Peyer's patch (tissue), 4 donors: ENCODE data around the gene MGAT5.

Source experiments
- POLR2A ChIP-seq, 2 donors: fragments of 450-650 bp; IDR thresholded peaks; one replicate each; pipeline ENCODE4 v1.5.1; 2017; ENCODE audit warnings: antibody characterized with exemption in 2 of 2, mild to moderate bottlenecking in 2 of 2, moderate library complexity in 2 of 2
- TF ChIP-seq, protein P1 (sequence below), 6 experiments: fragments of 450-650 bp in 4 of 6; fragments of 200-600 bp in 2 of 6; sonication (generic) in 1 of 6; IDR thresholded peaks; one replicate each; pipeline ENCODE4 v1.5.1; 2017 to 2019; ENCODE audit warnings: antibody characterized with exemption in 6 of 6, mild to moderate bottlenecking in 3 of 6, moderate library complexity in 1 of 6

DNA sequence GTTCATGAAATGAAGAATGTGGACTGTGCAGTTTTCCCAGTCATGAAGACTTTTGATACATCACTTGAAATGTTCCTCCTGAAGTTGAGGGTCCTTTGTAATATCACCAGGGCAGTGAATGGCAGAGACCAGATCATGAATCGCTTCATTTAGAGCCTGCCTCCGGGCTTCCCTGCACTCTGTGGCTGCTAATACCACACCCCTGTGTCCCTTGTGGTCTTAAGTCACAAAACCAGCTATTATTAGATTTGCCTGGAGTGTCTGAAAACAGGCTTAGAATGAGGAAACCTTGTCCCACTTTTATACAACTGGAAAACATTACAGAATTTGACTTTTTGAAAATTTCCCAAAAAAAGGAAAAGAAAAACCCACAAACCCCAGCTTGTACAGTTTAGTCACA lies 147.9 kb downstream of the MGAT5 start:
- TF ChIP-seq POLR2A (IDR thresholded peaks at IDR 0.05), result no peak
- TF ChIP-seq, protein P1, sequence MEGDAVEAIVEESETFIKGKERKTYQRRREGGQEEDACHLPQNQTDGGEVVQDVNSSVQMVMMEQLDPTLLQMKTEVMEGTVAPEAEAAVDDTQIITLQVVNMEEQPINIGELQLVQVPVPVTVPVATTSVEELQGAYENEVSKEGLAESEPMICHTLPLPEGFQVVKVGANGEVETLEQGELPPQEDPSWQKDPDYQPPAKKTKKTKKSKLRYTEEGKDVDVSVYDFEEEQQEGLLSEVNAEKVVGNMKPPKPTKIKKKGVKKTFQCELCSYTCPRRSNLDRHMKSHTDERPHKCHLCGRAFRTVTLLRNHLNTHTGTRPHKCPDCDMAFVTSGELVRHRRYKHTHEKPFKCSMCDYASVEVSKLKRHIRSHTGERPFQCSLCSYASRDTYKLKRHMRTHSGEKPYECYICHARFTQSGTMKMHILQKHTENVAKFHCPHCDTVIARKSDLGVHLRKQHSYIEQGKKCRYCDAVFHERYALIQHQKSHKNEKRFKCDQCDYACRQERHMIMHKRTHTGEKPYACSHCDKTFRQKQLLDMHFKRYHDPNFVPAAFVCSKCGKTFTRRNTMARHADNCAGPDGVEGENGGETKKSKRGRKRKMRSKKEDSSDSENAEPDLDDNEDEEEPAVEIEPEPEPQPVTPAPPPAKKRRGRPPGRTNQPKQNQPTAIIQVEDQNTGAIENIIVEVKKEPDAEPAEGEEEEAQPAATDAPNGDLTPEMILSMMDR (IDR thresholded peaks at IDR 0.05), result no peak
